K562 (cell line): ENCODE results near the gene UMAD1. TPM values are rescaled to one million over a fixed set of nuclear protein-coding genes. Genes with fewer than 3 reads are reported as not detected.

Experiments
- ATAC-seq: fragments of 200-7000 bp; cut with Tn5 transposase; 3 replicates; pipeline ENCODE4 v1.9.1; 2020; ENCODE audit warnings: moderate library complexity
- BruUV-seq: library from RNA; stranded (reverse); fragments of 400-500 nt; replicated peaks from 2 replicates; lab custom pipeline; 2021; lab: Mats Ljungman, UMichigan
- CTCF ChIA-PET: fragments of 300-600 bp; formaldehyde crosslinking; extraction: SDS; loops from one replicate; lab custom pipeline; 2021; ENCODE audit warnings: low intra/inter-chr PET ratio; lab: Yijun Ruan, JAX
- POLR2A ChIA-PET: fragments of 300-600, 350-650 bp; sonication (Branson Sonifier 250); formaldehyde crosslinking; extraction: SDS; loops from one replicate; lab custom pipeline; 2021; ENCODE audit warnings: antibody characterized with exemption, inconsistent platforms; lab: Yijun Ruan, JAX
- DNase-seq, 4 experiments: peaks; one replicate each; pipeline versions ENCODE4 v3.0.0 to v3.0.0-alpha.2; 2011 to 2018; ENCODE audit warnings: low spot score in 3 of 4, mixed read lengths in 3 of 4; ENCODE audit errors: extremely low read depth in 1 of 4
- FAIRE-seq: peaks from 2 replicates; lab custom pipeline; 2011; peaks lifted over from hg19 to GRCh38; lab: Jason Lieb, UNC
- H2AFZ ChIP-seq: 2 replicates; pipeline ENCODE4 v1.6.0; 2011; ENCODE audit warnings: low read depth, low read length, control low read depth, inconsistent platforms
- H3K27ac ChIP-seq: fragments of 200-600 bp; 3 replicates; pipeline ENCODE4 v1.8.0; 2011; ENCODE audit warnings: low read depth, mild to moderate bottlenecking, control low read depth, inconsistent platforms, low read length, moderate library complexity, mixed read lengths; ENCODE audit errors: extremely low read depth
- H3K27me3 ChIP-seq, 2 experiments: fragments of 300-600 bp in 1 of 2; 2 replicates in 1 of 2; 3 replicates in 1 of 2; pipeline versions ENCODE4 v1.6.0 to v1.8.0; 2011; ENCODE audit warnings: inconsistent platforms in 2 of 2, low read length in 2 of 2, mild to moderate bottlenecking in 1 of 2, mixed read lengths in 1 of 2, moderate library complexity in 1 of 2; ENCODE audit not compliant: control insufficient read depth in 2 of 2, insufficient read depth in 2 of 2
- H3K36me3 ChIP-seq: fragments of 300-600 bp; 3 replicates; pipeline ENCODE4 v1.8.0; 2011; ENCODE audit warnings: mild to moderate bottlenecking, low read length, inconsistent platforms; ENCODE audit not compliant: control insufficient read depth, insufficient read depth
- H3K4me1 ChIP-seq, 2 experiments: fragments of 200-600 bp in 1 of 2; replicated peaks in 1 of 2; 2 replicates in 1 of 2; 3 replicates in 1 of 2; pipeline versions ENCODE4 v1.5.1 to v1.8.0; 2011; ENCODE audit warnings: inconsistent platforms in 2 of 2, low read length in 2 of 2, mild to moderate bottlenecking in 1 of 2, mixed read lengths in 1 of 2, moderate library complexity in 1 of 2; ENCODE audit not compliant: control insufficient read depth in 2 of 2, insufficient read depth in 2 of 2
- H3K4me2 ChIP-seq: 2 replicates; pipeline ENCODE4 v1.6.1; 2011; ENCODE audit warnings: low read length, control low read depth, inconsistent platforms, mixed read lengths; ENCODE audit not compliant: insufficient read depth
- H3K4me3 ChIP-seq: fragments of 200-600 bp; sonication (generic), shearing (Covaris generic); 2 replicates; pipeline ENCODE4 v1.5.1; 2016; ENCODE audit warnings: control low read depth, inconsistent platforms
- H3K79me2 ChIP-seq: fragments of 200-600 bp; 3 replicates; pipeline ENCODE4 v1.8.0; 2011; ENCODE audit warnings: low read length, inconsistent platforms; ENCODE audit not compliant: control insufficient read depth, insufficient read depth
- H3K9ac ChIP-seq, 2 experiments: 2 replicates each; pipeline versions ENCODE4 v1.6.0 to v1.6.1; 2011; ENCODE audit warnings: low read depth in 2 of 2, low read length in 2 of 2, control low read depth in 1 of 2, inconsistent platforms in 1 of 2, mild to moderate bottlenecking in 1 of 2, mixed read lengths in 1 of 2; ENCODE audit not compliant: insufficient read depth in 1 of 2
- H3K9me1 ChIP-seq: one replicate; pipeline ENCODE4 v1.6.0; 2011; ENCODE audit warnings: inconsistent platforms, mild to moderate bottlenecking, low read length, moderate library complexity; ENCODE audit not compliant: control insufficient read depth, insufficient read depth
- H3K9me3 ChIP-seq: replicated peaks from 2 replicates; pipeline ENCODE4 v1.5.1; 2011; ENCODE audit warnings: low read depth, low read length, inconsistent platforms; ENCODE audit not compliant: control insufficient read depth, insufficient read depth
- H4K20me1 ChIP-seq: replicated peaks from 2 replicates; pipeline ENCODE4 v1.6.1; 2011; ENCODE audit warnings: low read length, inconsistent platforms, mixed read lengths; ENCODE audit not compliant: control insufficient read depth, insufficient read depth
- ARHGAP35 ChIP-seq: fragments of 450-650 bp; IDR thresholded peaks from 2 replicates; pipeline ENCODE4 v1.6.1; 2018; ENCODE audit not compliant: partially characterized antibody
- CBX8 ChIP-seq: fragments of 200-600 bp; sonication (generic); IDR thresholded peaks from 2 replicates; pipeline ENCODE4 v1.6.1; 2012; ENCODE audit warnings: borderline replicate concordance, mixed run types, low read depth, mild to moderate bottlenecking, moderate library complexity, mixed read lengths, low read length, control low read depth, inconsistent platforms; ENCODE audit not compliant: poor library complexity, severe bottlenecking; ENCODE audit errors: extremely low read depth
- CREB5 ChIP-seq: fragments of 250-450 bp; sonication (Bioruptor Pico); IDR thresholded peaks from 2 replicates; pipeline ENCODE4 v1.5.0; 2020; ENCODE audit warnings: mild to moderate bottlenecking
- FOSL1 ChIP-seq: fragments of 200-800 bp; sonication (Bioruptor generic); conservative IDR thresholded peaks from 2 replicates; pipeline ENCODE4 v1.6.1; 2016; ENCODE audit warnings: missing genetic modification characterization, missing compliant biosample characterization
- GMEB1 ChIP-seq: fragments of 250-450 bp; sonication (Bioruptor Pico); IDR thresholded peaks from 2 replicates; pipeline ENCODE4 v1.4.0; 2020; ENCODE audit warnings: mild to moderate bottlenecking
- HNRNPLL ChIP-seq: fragments of 200-400 bp; formaldehyde crosslinking; IDR thresholded peaks from 2 replicates; pipeline ENCODE4 v1.6.1; 2017; ENCODE audit warnings: low read length, low read depth, mild to moderate bottlenecking; ENCODE audit not compliant: poor library complexity, severe bottlenecking
- MAFF ChIP-seq: IDR thresholded peaks from 2 replicates; pipeline ENCODE4 v1.6.1; 2012; ENCODE audit warnings: low read length, improper control_type of control experiment
- NFE2 ChIP-seq: IDR thresholded peaks from 2 replicates; pipeline ENCODE4 v1.6.1; 2014; ENCODE audit warnings: antibody characterized with exemption, low read depth
- POLR2H ChIP-seq: IDR thresholded peaks from 2 replicates; pipeline ENCODE4 v1.6.1; 2016; ENCODE audit warnings: missing genetic modification characterization, low read depth, mild to moderate bottlenecking, control low read depth, missing compliant biosample characterization, moderate library complexity
- POLR3G ChIP-seq: IDR thresholded peaks from 2 replicates; pipeline ENCODE4 v1.6.1; 2011; ENCODE audit not compliant: insufficient read length, insufficient replicate concordance; ENCODE audit errors: extremely low read depth
- RBM15 ChIP-seq: fragments of 200-400 bp; formaldehyde crosslinking; IDR thresholded peaks from 2 replicates; pipeline ENCODE4 v1.6.1; 2018; ENCODE audit warnings: mild to moderate bottlenecking, low read length, moderate library complexity; ENCODE audit not compliant: insufficient read depth
- RBM17 ChIP-seq: fragments of 200-400 bp; formaldehyde crosslinking; IDR thresholded peaks from 2 replicates; pipeline ENCODE4 v1.6.1; 2017; ENCODE audit warnings: low read depth, mild to moderate bottlenecking, low read length, borderline replicate concordance
- TCF7L2 ChIP-seq: fragments of 150-350 bp; IDR thresholded peaks from 2 replicates; pipeline ENCODE4 v1.6.1; 2016; ENCODE audit warnings: low read depth, mild to moderate bottlenecking, low read length, moderate library complexity
- ZC3H8 ChIP-seq: fragments of 450-650 bp; IDR thresholded peaks from 2 replicates; pipeline ENCODE4 v1.6.1; 2017
- ZNF263 ChIP-seq: sonication (generic); formaldehyde crosslinking; IDR thresholded peaks from 2 replicates; pipeline ENCODE4 v1.8.0; 2022; ENCODE audit warnings: mild to moderate bottlenecking, missing genetic modification reagents, borderline replicate concordance
- ZNF551 ChIP-seq: fragments of 250-450 bp; sonication (Bioruptor Pico); IDR thresholded peaks from 2 replicates; pipeline ENCODE4 v1.5.0; 2021; ENCODE audit warnings: mild to moderate bottlenecking, moderate library complexity
- WGBS: fragments of 100-300 bp; shearing (Covaris generic); methylation state at CpG from one replicate; pipeline ENCODE4 v1.1.6; 2016; ENCODE audit warnings: low coverage, mixed read lengths; ENCODE audit not compliant: insufficient coverage; ENCODE audit errors: missing lambda C conversion rate; 5-methylcytosine and 5-hydroxymethylcytosine counted together
- in situ Hi-C: fragments of 300-500 bp; cut with MboI; formaldehyde crosslinking; loops from 4 replicates; pipeline ENCODE4 v1.15.0; 2018; ENCODE audit warnings: inconsistent platforms, mixed read lengths
- intact Hi-C: fragments of 100-400 bp; cut with micrococcal nuclease; formaldehyde crosslinking; loops from 2 replicates; pipeline ENCODE4 v1.14.2; 2022
- polyA plus RNA-seq, 8 experiments: library from polyadenylated mRNA; depleted of rRNA in 4 of 8; stranded (reverse) in 5 of 8; unstranded in 3 of 8; fragments of >200 nt; fragmentation: Nextera tagmentation in 2 of 8; fragmentation: Illumina TruSeq in 1 of 8; extraction: Ambion mirVana in 2 of 8; extraction: Trizol in 1 of 8; gene quantifications; 2 replicates each; pipeline versions ENCODE4 v1.2.1 to v1.2.3, GENCODE V29; 2011 to 2014; ENCODE audit warnings: inconsistent platforms in 1 of 8, missing spikeins in 1 of 8
- total RNA-seq, 7 experiments: library from RNA; depleted of rRNA in 6 of 7; stranded (reverse); fragments of >200 nt in 6 of 7; fragmentation: Illumina TruSeq in 2 of 7; extraction: Trizol in 2 of 7; gene quantifications; 2 replicates each; pipeline versions ENCODE4 v1.2.1 to v1.2.3, GENCODE V29; 2011 to 2021; ENCODE audit warnings: low replicate concordance in 1 of 7
- TF ChIP-seq, protein P1 (sequence below): fragments of 450-650 bp; IDR thresholded peaks from 2 replicates; pipeline ENCODE4 v1.6.1; 2016
- TF ChIP-seq, protein P2 (sequence below): IDR thresholded peaks from 2 replicates; pipeline ENCODE4 v1.6.1; 2011; ENCODE audit warnings: borderline replicate concordance, low read depth, mild to moderate bottlenecking, moderate library complexity, low read length; ENCODE audit not compliant: insufficient read depth, poor library complexity, severe bottlenecking

UMAD1 gene
- total and polyA plus RNA-seq, 9 of the 15 experiments (the other 6 are each of a cell fraction or from before 2014, with no cell fraction given): 9.0 to 26.7 (median 13.3) TPM

DNA sequence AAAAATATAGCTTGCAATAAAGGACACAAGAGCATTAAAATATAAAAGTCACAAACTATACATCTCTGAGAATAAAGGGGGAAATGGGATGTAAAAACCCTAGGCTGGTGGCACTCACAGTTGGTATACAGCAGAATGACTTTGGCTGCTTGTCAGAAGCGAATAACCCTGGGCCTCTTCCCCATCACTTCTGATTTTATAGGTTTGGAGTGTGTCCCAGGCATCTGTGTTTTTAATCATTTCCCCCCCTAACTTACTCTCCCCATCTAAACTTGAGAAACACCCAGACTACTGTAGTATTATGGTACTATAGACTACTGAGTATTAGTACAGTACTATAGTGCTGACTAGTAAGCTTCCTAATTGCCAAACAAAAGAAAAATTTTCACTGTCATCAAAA is 79.6 kb downstream of the UMAD1 start:
- FAIRE-seq: no peak
- DNase-seq: no peak
- Histone ChIP-seq H3K36me3 (no peaks in the 10 kb centered on the region), H2AFZ (no peak overlapping the region), H3K27me3 (no peaks in the 10 kb centered on the region), H3K9me3 (no peaks in the 10 kb centered on the region), H3K9me1 (no peaks in the 10 kb centered on the region), H3K4me3 (no peak overlapping the region), H3K4me1 (no peaks in the 10 kb centered on the region), H3K4me2 (no peak overlapping the region), H3K27ac (no peak overlapping the region), H3K9ac (no peak overlapping the region), H3K79me2 (no peaks in the 10 kb centered on the region), H4K20me1 (no peaks in the 10 kb centered on the region)
- intact Hi-C loops: no loop called here
- 85% methylated on average over 1 of the region's 1 CpG for WGBS
- in situ Hi-C loops: no loop called here
- ChIA-PET CTCF (no interaction called here), POLR2A (no interaction called here)
- ATAC-seq: no peak
- BruUV-seq: no TSS peak
- no peak for TF ChIP-seq FOSL1 (tag)
- no peak for TF ChIP-seq CBX8
- no peak for TF ChIP-seq POLR3G
- no peak for TF ChIP-seq ZC3H8
- no peak for TF ChIP-seq CREB5 (CRISPR knock-in tag)
- TF ChIP-seq HNRNPLL: no peak
- no peak for TF ChIP-seq ZNF551 (CRISPR knock-in tag)
- TF ChIP-seq, protein P1, sequence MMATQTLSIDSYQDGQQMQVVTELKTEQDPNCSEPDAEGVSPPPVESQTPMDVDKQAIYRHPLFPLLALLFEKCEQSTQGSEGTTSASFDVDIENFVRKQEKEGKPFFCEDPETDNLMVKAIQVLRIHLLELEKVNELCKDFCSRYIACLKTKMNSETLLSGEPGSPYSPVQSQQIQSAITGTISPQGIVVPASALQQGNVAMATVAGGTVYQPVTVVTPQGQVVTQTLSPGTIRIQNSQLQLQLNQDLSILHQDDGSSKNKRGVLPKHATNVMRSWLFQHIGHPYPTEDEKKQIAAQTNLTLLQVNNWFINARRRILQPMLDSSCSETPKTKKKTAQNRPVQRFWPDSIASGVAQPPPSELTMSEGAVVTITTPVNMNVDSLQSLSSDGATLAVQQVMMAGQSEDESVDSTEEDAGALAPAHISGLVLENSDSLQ: no peak
- no peak for TF ChIP-seq ZNF263
- no peak for TF ChIP-seq RBM17
- no peak for TF ChIP-seq MAFF
- TF ChIP-seq GMEB1 (CRISPR knock-in tag): no peak
- no peak for TF ChIP-seq TCF7L2
- TF ChIP-seq, protein P2, sequence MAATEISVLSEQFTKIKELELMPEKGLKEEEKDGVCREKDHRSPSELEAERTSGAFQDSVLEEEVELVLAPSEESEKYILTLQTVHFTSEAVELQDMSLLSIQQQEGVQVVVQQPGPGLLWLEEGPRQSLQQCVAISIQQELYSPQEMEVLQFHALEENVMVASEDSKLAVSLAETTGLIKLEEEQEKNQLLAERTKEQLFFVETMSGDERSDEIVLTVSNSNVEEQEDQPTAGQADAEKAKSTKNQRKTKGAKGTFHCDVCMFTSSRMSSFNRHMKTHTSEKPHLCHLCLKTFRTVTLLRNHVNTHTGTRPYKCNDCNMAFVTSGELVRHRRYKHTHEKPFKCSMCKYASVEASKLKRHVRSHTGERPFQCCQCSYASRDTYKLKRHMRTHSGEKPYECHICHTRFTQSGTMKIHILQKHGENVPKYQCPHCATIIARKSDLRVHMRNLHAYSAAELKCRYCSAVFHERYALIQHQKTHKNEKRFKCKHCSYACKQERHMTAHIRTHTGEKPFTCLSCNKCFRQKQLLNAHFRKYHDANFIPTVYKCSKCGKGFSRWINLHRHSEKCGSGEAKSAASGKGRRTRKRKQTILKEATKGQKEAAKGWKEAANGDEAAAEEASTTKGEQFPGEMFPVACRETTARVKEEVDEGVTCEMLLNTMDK: no peak
- TF ChIP-seq POLR2H (tag): no peak
- no peak for TF ChIP-seq ARHGAP35
- no peak for TF ChIP-seq NFE2
- TF ChIP-seq RBM15: no peak
